ENCODE results near the gene OASL. TPM values are rescaled to one million over a fixed set of nuclear protein-coding genes. Genes with fewer than 3 reads are reported as not detected.
A peak's percentile ranks its signal among the peaks of the same experiment; 100 is the strongest.

OASL gene
- total and polyA plus RNA-seq, 10 of the 15 experiments (the other 5 are each of a cell fraction or from before 2014, with no cell fraction given), result 2.3 to 9.1 (median 2.7) TPM

- 33% methylated on average over 13 of the region's 13 CpGs for WGBS (ENCODE audit: insufficient coverage, insufficient replicate concordance, low lambda C conversion rate, missing lambda C conversion rate)
- no peaks in the 10 kb centered on the region for H3K9me3 ChIP-seq (replicated peaks; ENCODE audit: control insufficient read depth, insufficient read depth, low read length)
- H3K27me3 ChIP-seq (replicated peaks in 1 of 2; ENCODE audit: control insufficient read depth in 2 of 2, insufficient read depth in 2 of 2, low read length in 1 of 2), result no peaks in the 10 kb centered on the region
- no peaks in the 10 kb centered on the region for H4K20me1 ChIP-seq (ENCODE audit: control insufficient read depth, insufficient read depth)
- CTCF ChIA-PET, result interaction anchor here (0.6 to 4.0 kb wide), 81 partner anchors 9 to 472 kb away, joined by 3 to 73 read pairs (median 4); partner anchors contain the start of genes ACADS, C12orf43, MLEC and POP5
- H2AFZ ChIP-seq (ENCODE audit: control insufficient read depth, low read depth, low read length), result peak overlapping the region; percentile 65; the same call in 1 of the 2 replicates
- H3K4me1 ChIP-seq (ENCODE audit: control insufficient read depth, insufficient read depth, low read length), result no peaks in the 10 kb centered on the region
- H3K4me3 ChIP-seq, result no peak overlapping the region
- no peaks in the 10 kb centered on the region for H3K79me2 ChIP-seq (ENCODE audit: control insufficient read depth, insufficient read depth, low read length)
- RAD21 ChIA-PET (ENCODE audit: unreplicated experiment), result interaction anchor here (0.5 to 2.7 kb wide), 63 partner anchors 8 to 534 kb away, joined by 3 to 53 read pairs (median 5); partner anchors contain the start of genes ACADS, CABP1, CAMKK2 and COX6A1
- H3K27ac ChIP-seq (ENCODE audit: control insufficient read depth, insufficient read depth), result no peak overlapping the region
- SMC1A ChIA-PET (ENCODE audit: uncharacterized antibody, unreplicated experiment), result interaction anchor here (0.6 to 5.2 kb wide), 72 partner anchors 9 to 394 kb away, joined by 3 to 67 read pairs (median 4); partner anchors contain the start of genes ACADS, MLEC and POP5
- no peaks in the 10 kb centered on the region for H3K36me3 ChIP-seq (ENCODE audit: control insufficient read depth in 2 of 2, insufficient read depth in 2 of 2, low read length in 1 of 2)
- no peak overlapping the region for H3K4me2 ChIP-seq (ENCODE audit: control insufficient read depth, insufficient read depth)
- intact Hi-C loops (cut with micrococcal nuclease; ENCODE audit: unreplicated experiment), result loop anchor here (1.0 to 5.0 kb wide), 6 partner anchors 114 to 388 kb away; partner anchors contain the start of gene UNC119B
- FAIRE-seq (peak; percentile 98), DNase-seq (ENCODE audit: low read depth, low spot score) (peak; percentile 57), ATAC-seq (peak; percentile 95)
- H3K9ac ChIP-seq (ENCODE audit: control insufficient read depth, insufficient read depth, low read length), result no peak overlapping the region
- in situ Hi-C loops (cut with MboI), result loop anchor here (5.0 kb wide), 1 partner anchor 324 kb away; no protein-coding TSS in a partner anchor
- no TSS peak for BruUV-seq (replicated peaks)
- POLR2A ChIA-PET, result interaction anchor here (0.5 to 1.2 kb wide), 4 partner anchors 23 to 284 kb away, joined by 3 to 7 read pairs (median 6); partner anchors contain the start of gene MLEC
- TF ChIP-seq, protein P1, sequence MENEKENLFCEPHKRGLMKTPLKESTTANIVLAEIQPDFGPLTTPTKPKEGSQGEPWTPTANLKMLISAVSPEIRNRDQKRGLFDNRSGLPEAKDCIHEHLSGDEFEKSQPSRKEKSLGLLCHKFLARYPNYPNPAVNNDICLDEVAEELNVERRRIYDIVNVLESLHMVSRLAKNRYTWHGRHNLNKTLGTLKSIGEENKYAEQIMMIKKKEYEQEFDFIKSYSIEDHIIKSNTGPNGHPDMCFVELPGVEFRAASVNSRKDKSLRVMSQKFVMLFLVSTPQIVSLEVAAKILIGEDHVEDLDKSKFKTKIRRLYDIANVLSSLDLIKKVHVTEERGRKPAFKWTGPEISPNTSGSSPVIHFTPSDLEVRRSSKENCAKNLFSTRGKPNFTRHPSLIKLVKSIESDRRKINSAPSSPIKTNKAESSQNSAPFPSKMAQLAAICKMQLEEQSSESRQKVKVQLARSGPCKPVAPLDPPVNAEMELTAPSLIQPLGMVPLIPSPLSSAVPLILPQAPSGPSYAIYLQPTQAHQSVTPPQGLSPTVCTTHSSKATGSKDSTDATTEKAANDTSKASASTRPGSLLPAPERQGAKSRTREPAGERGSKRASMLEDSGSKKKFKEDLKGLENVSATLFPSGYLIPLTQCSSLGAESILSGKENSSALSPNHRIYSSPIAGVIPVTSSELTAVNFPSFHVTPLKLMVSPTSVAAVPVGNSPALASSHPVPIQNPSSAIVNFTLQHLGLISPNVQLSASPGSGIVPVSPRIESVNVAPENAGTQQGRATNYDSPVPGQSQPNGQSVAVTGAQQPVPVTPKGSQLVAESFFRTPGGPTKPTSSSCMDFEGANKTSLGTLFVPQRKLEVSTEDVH (IDR thresholded peaks at IDR 0.05; ENCODE audit: low read depth, partially characterized antibody), result no peak
- TF ChIP-seq FOS (IDR thresholded peaks at IDR 0.05; ENCODE audit: borderline replicate concordance, extremely low read depth, insufficient read length) (no peak), BHLHE40 (IDR thresholded peaks at IDR 0.05; ENCODE audit: borderline replicate concordance in 1 of 2, low read depth in 2 of 2, low read length in 1 of 2) (0 out of 4 replicates have a peak, but pooled peaks of 1 of the 2 experiments have one; percentile 4), SP1 (IDR thresholded peaks at IDR 0.05; ENCODE audit: low read depth, low read length) (no peak), SREBF2 (IDR thresholded peaks at IDR 0.05; ENCODE audit: low read length) (no peak), ZNF384 (IDR thresholded peaks at IDR 0.05; ENCODE audit: borderline replicate concordance, low read depth, low read length) (no peak), FOXM1 (IDR thresholded peaks at IDR 0.05; ENCODE audit: low read depth, low read length) (peak; percentile 50; the same call in 1 of the 2 replicates), ZNF622 (IDR thresholded peaks at IDR 0.05) (no peak), SMC3 (IDR thresholded peaks at IDR 0.05; ENCODE audit: borderline replicate concordance, low read length) (peak; percentile 85; the same call in 1 of the 2 replicates), STAT1 (conservative IDR thresholded peaks at IDR 0.05) (0 out of 2 replicates have a peak, but pooled peaks have one; percentile 49), NR2F1 (conservative IDR thresholded peaks at IDR 0.05) (no peak), SPI1 (IDR thresholded peaks at IDR 0.05; ENCODE audit: borderline replicate concordance, insufficient read depth, low read depth, low read length) (0 out of 2 replicates have a peak, but pooled peaks have one; percentile 2)
- TF ChIP-seq, protein P2, sequence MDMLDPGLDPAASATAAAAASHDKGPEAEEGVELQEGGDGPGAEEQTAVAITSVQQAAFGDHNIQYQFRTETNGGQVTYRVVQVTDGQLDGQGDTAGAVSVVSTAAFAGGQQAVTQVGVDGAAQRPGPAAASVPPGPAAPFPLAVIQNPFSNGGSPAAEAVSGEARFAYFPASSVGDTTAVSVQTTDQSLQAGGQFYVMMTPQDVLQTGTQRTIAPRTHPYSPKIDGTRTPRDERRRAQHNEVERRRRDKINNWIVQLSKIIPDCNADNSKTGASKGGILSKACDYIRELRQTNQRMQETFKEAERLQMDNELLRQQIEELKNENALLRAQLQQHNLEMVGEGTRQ (IDR thresholded peaks at IDR 0.05; ENCODE audit: borderline replicate concordance, low read depth, low read length), result no peak
- TF ChIP-seq, protein P3, sequence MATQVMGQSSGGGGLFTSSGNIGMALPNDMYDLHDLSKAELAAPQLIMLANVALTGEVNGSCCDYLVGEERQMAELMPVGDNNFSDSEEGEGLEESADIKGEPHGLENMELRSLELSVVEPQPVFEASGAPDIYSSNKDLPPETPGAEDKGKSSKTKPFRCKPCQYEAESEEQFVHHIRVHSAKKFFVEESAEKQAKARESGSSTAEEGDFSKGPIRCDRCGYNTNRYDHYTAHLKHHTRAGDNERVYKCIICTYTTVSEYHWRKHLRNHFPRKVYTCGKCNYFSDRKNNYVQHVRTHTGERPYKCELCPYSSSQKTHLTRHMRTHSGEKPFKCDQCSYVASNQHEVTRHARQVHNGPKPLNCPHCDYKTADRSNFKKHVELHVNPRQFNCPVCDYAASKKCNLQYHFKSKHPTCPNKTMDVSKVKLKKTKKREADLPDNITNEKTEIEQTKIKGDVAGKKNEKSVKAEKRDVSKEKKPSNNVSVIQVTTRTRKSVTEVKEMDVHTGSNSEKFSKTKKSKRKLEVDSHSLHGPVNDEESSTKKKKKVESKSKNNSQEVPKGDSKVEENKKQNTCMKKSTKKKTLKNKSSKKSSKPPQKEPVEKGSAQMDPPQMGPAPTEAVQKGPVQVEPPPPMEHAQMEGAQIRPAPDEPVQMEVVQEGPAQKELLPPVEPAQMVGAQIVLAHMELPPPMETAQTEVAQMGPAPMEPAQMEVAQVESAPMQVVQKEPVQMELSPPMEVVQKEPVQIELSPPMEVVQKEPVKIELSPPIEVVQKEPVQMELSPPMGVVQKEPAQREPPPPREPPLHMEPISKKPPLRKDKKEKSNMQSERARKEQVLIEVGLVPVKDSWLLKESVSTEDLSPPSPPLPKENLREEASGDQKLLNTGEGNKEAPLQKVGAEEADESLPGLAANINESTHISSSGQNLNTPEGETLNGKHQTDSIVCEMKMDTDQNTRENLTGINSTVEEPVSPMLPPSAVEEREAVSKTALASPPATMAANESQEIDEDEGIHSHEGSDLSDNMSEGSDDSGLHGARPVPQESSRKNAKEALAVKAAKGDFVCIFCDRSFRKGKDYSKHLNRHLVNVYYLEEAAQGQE (IDR thresholded peaks at IDR 0.05; ENCODE audit: low read depth, low read length), result no peak
Measured at GRCh38 chr12:120971299-120972180, 67.5 kb downstream of the OASL start.

Measured in GM12878 (cell line).